Measurements from ENCODE around the gene GEMIN8. TPM values are rescaled to one million over a fixed set of nuclear protein-coding genes. Genes with fewer than 3 reads are reported as not detected.

GEMIN8 gene, protein sequence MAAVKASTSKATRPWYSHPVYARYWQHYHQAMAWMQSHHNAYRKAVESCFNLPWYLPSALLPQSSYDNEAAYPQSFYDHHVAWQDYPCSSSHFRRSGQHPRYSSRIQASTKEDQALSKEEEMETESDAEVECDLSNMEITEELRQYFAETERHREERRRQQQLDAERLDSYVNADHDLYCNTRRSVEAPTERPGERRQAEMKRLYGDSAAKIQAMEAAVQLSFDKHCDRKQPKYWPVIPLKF
- total RNA-seq = 10.9 TPM

- peak; percentile 88 for DNase-seq
Observed at GRCh38 chrX:14029425-14030173, at the start of gene GEMIN8. GEMIN8 (minus strand) TSS chrX:14029892; CDS start chrX:14021478, 8,414 bp downstream.

- DNase-seq = no peak
Observed at GRCh38 chrX:14076639-14077038, 46.9 kb upstream of the GEMIN8 start.

GRCh38 chrX:14073556-14073955, 43.9 kb upstream of the GEMIN8 start:
- DNase-seq = no peak

DNA sequence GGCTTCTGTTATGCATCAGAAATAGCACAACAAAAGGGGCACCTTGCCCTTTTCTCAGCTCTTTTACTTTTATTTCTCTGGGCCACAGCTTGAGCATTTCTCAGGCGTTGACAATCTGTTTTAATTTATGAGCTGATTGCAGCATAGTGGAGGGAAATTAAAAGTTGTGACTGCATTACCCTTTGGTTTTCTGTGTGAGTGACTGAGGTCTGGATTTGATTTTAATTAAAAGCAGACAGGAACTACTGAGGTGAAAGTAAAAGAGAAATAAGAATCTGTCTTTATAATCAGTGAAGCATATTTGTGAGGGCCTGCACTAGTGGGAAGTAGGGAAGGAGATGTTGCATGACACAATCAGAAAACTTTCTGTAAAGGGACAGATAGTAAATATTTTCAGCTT, 43.4 kb upstream of the GEMIN8 start:
- DNase-seq = no peak

DNA sequence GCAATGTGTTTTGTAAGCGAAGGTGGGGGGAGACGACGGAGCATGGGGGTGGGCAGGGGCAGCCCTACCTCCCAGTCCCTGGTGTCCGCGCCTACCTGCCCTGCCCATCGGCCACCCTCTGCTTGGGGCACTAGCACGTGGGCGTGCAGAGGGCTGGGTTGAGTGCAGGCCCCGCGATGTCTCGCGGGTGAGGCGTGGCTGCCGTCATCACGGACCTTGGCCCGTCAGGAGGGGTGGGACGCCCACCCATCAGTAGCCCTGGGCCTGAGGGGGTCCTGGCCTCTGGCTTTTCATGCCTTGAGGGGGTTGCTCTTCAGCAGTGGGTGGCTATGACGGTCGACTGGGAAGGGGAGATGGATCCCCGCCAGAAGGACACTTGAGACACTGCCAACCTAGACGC, 36.1 kb upstream of the GEMIN8 start:
- DNase-seq = no peak

DNA sequence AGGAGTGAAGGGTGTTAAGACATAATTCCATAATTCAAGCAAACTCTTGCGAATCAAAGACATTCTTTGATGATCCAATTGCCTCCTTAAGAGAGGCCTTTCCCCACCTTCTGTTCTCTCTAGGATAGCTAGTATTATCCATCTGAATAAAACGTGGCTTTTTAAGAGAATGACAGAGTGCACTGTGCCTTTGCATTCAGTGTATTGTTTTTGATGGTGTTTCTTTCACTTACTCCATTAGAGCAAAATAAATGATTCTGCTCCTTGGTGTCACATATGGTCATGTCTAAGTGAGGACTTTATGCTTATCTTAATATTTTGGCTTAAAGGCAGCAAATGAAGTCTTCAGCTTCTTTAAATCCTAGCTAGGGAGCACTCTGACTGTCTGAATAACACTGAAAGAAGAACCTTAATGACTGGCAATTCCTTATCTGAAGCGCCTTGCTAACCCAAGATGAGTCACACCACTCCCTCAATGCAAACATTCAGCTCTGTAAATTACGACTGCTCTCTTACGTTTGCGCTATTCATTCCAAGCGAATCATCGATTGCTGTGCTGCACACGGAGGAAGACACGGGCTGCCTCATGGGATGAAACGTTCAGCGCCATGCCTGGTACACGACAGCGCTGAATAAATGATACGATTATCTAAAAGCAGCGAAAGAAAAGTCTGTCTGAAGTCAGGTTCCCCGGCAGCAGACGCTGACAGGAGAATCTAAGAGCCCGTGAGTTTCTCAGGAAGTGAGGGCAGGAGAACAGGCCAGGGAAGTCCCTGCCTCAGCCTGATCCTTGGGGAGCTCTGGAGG, 35.1 kb upstream of the GEMIN8 start:
- DNase-seq = no peak

DNA sequence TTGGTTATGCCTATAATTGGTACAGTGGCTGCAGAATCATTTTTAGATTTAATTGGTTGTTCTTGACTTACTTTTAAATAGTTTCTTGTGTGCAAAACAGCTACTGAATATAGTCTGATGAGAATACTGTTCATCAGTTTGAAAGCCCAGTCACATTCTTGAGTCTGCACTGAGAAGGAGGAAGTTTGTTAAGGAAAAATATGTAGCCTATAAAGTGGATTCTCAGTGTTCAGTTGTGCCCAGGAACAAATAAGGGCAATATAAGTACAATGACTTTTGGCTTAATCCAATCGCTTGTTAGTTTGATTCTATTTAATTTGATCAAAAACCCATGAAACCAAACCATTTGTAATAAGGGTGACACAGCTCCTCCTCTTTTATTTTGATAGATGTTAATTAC, 32.8 kb upstream of the GEMIN8 start:
- DNase-seq = no peak

DNA sequence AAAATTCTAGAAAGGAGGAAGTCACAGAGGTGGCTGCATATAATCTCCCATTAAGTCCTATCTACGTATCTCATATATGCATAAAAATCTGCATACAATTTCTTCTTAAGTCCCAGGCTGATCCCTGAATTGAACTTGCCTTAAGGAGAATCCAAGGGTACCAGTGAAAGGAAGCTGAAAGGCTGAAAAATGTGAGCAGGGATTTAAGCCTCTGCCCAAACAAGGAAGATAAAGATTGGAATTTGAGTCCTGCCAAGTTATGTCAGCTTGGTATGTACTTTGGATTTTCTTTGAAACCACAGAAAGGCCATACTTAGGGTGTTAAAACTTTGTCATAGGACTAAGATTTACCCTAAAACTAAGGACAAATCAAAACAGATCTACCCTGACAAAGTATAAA, 26.5 kb upstream of the GEMIN8 start:
- DNase-seq = no peak

GRCh38 chrX:14051416-14051815, 21.7 kb upstream of the GEMIN8 start:
- no peak for DNase-seq

DNA sequence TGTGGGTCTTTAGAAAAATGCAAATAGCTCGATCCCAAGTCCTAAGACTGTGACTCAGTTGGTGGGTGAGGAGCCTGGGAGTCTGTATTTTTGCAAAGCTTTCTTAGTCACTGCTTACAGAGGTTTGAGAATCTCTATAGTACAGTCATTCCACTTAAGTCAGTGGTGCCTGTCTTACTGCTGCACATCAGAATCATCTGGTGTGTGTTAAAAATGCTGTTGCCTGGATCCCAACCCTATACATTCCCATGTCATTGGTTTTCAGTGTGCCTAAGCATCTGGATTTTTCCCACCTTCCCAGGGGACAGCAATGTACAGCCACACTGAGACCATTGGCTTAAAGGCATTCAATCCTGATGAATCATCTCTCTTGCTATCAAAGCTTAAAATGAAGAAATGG, 21.0 kb upstream of the GEMIN8 start:
- DNase-seq = no peak

DNA sequence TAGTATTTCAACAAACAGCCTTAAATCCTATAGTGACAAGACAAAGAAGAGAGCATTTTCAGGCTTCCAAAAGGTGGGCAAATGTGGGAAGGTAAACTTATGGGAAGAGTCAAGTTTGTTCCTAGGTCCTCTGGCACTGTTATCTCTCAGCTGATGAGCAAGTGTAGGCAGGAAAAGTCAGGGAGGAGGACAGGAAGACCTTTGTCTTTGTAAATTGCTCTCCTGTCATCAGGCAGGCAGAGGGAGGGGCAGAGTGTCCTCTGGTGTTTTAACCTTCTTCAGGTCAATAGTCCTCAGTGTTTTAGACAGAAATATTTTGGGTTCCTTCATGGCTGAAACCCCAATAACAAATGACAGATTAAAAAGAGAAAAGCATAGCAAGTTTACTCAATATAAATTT, 13.5 kb upstream of the GEMIN8 start:
- DNase-seq = no peak

- peak; percentile 65 for DNase-seq
Observed at GRCh38 chrX:14039344-14039743, 9.7 kb upstream of the GEMIN8 start.

- DNase-seq = no peak
Observed at GRCh38 chrX:14038375-14039085, 8.8 kb upstream of the GEMIN8 start.

- DNase-seq = peak; percentile 82
Observed at GRCh38 chrX:14032406-14032805, 2.7 kb upstream of the GEMIN8 start.

DNA sequence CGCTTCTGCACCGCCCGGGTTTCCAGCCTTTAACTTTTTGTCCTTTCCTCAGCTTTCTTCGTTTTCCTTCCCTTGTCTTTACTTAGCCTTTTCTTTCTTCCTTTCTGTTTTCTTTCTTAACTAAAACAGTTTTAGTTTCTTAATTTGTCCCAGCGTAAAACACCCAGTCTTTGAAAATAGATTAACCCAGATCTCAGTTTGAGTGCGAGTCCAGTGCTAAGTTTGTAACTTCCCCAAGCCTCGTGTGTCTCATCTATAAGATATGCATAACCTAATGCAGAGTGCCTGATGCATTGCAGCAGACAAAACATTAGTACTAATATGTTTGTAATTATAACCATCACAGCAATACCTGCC, 460 bp upstream of the GEMIN8 start:
- DNase-seq = peak; percentile 30

- DNase-seq = no peak
Observed at GRCh38 chrX:14029039-14029424, 660 bp downstream of the GEMIN8 start.

- no peak for DNase-seq
Observed at GRCh38 chrX:14028473-14028872, 1.2 kb downstream of the GEMIN8 start.

GRCh38 chrX:14027511-14028019, 2.1 kb downstream of the GEMIN8 start:
- DNase-seq = no peak

GRCh38 chrX:14027036-14027435, 2.7 kb downstream of the GEMIN8 start:
- DNase-seq = peak; percentile 8

DNA sequence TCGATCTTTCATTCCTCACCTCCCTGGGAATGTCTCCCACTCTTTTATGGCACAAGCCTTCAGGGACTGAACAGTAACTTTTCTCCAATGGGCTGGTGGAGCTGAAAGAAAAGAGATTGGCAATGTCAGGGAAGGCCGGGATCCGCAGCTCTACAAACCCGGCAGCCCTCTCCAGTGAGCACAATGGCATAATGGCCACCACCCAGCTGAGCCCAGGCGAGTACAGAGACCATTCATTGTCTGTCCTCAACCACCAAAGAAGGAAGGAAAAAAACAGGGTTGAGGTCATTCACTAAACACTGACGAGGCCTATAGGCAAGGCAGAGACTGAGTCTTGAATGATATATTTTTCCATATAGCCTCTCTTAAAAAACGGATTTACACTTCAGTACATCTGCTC, 3.6 kb downstream of the GEMIN8 start:
- no peak for DNase-seq

DNA sequence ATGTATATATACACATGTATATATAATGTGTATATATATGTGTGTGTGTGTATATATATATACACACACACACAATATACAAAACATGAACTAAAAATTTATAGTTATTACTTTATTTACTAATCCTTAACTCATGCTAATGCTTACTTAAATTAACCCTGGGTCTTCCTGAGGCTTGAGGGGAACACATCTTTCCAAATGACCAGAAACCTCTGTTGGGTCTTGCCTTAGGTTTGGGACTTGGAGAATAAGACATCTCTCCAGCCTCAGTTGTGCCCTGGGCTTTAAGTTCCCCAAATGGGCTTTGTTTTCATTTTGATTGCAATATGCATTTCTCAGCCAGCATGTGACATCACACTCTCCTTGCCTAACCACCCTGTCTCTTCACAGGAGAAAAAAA, 7.7 kb downstream of the GEMIN8 start:
- DNase-seq = no peak

GRCh38 chrX:14017399-14017798, 12.3 kb downstream of the GEMIN8 start:
- no peak for DNase-seq

Data from tongue (tissue), 2 donors.